GOT3 (cell line): ENCODE results near the gene MAGEA11.
"Not testable (repeated sequence)": the region's sequence is repeated elsewhere in the genome, so short reads cannot be mapped to it uniquely, and the experiment has no call there.

Source experiments
- DNase-seq: peaks from one replicate; lab custom pipeline; 2025; ENCODE audit warnings: mixed read lengths; lab: John Stamatoyannopoulos, UW

MAGEA11 gene

GRCh38 chrX:149717803-149718202 lies 5.9 kb downstream of the MAGEA11 start:
- no peak for DNase-seq

GRCh38 chrX:149718757-149719156 lies 6.9 kb downstream of the MAGEA11 start:
- no peak for DNase-seq

- DNase-seq: no peak
Measured at GRCh38 chrX:149720021-149720689, 8.3 kb downstream of the MAGEA11 start.

- not testable (repeated sequence) for DNase-seq
Measured at GRCh38 chrX:149721241-149721640, 9.4 kb downstream of the MAGEA11 start.

GRCh38 chrX:149721778-149722177 lies 9.9 kb downstream of the MAGEA11 start:
- no peak for DNase-seq

- not testable (repeated sequence) for DNase-seq
Measured at GRCh38 chrX:149723583-149724118, 11.8 kb downstream of the MAGEA11 start.

GRCh38 chrX:149727308-149727707 lies 15.4 kb downstream of the MAGEA11 start:
- DNase-seq: not testable (repeated sequence)

- DNase-seq: not testable (repeated sequence)
Measured at GRCh38 chrX:149742269-149742668, 30.4 kb downstream of the MAGEA11 start.

- DNase-seq: not testable (repeated sequence)
Measured at GRCh38 chrX:149746390-149747007, 34.6 kb downstream of the MAGEA11 start.

GRCh38 chrX:149757206-149758067 lies 45.6 kb downstream of the MAGEA11 start:
- no peak for DNase-seq

GRCh38 chrX:149758068-149758714 lies 46.3 kb downstream of the MAGEA11 start:
- DNase-seq: no peak

GRCh38 chrX:149758715-149759078 lies 46.8 kb downstream of the MAGEA11 start:
- not testable (repeated sequence) for DNase-seq

GRCh38 chrX:149759824-149760223 lies 48.0 kb downstream of the MAGEA11 start:
- no peak for DNase-seq

GRCh38 chrX:149760965-149761364 lies 49.1 kb downstream of the MAGEA11 start:
- DNase-seq: no peak

GRCh38 chrX:149761858-149762674 lies 50.2 kb downstream of the MAGEA11 start:
- DNase-seq: not testable (repeated sequence)

- DNase-seq: no peak
Measured at GRCh38 chrX:149762696-149763614, 51.1 kb downstream of the MAGEA11 start.
